Endothelial cell of umbilical vein (primary cell): Measurements from ENCODE around the gene TUBB1. TPM values are rescaled to one million over a fixed set of nuclear protein-coding genes. Genes with fewer than 3 reads are reported as not detected.

Experiments
- BruUV-seq: library from RNA; stranded (reverse); fragments of 400-500 nt; replicated peaks from 2 replicates; lab custom pipeline; 2021; lab: Mats Ljungman, UMichigan
- CTCF ChIA-PET: fragments of 300-600, 350-600 bp; sonication (Branson Sonifier 250); formaldehyde crosslinking; loops from one replicate; lab custom pipeline; 2021; ENCODE audit warnings: antibody characterized with exemption, inconsistent platforms; lab: Charles Lee
- POLR2A ChIA-PET: fragments of 300-600, 350-600 bp; sonication (Branson Sonifier 250); formaldehyde crosslinking; loops from one replicate; lab custom pipeline; 2021; ENCODE audit warnings: antibody characterized with exemption, inconsistent platforms; lab: Charles Lee
- DNase-seq: peaks from one replicate; pipeline ENCODE4 v3.0.0-alpha.2; 2011; ENCODE audit warnings: low read depth, low spot score
- FAIRE-seq: peaks from 2 replicates; lab custom pipeline; 2011; peaks lifted over from hg19 to GRCh38; lab: Jason Lieb, UNC
- H2AFZ ChIP-seq: 2 replicates; pipeline ENCODE4 v1.6.0; 2012; ENCODE audit warnings: low read depth, low read length, control low read depth, inconsistent platforms
- H3K27ac ChIP-seq: 2 replicates; pipeline ENCODE4 v1.5.1; 2011; ENCODE audit warnings: low read depth, mild to moderate bottlenecking, control low read depth, low read length, moderate library complexity; ENCODE audit not compliant: insufficient read depth
- H3K27me3 ChIP-seq, 2 experiments: 2 replicates each; pipeline versions ENCODE4 v1.6.0 to v1.6.1; 2011; ENCODE audit warnings: low read length in 2 of 2, mixed read lengths in 1 of 2; ENCODE audit not compliant: control insufficient read depth in 2 of 2, insufficient read depth in 2 of 2
- H3K36me3 ChIP-seq, 2 experiments: 2 replicates in 1 of 2; 3 replicates in 1 of 2; pipeline ENCODE4 v1.5.1; 2011; ENCODE audit warnings: low read length in 2 of 2, mild to moderate bottlenecking in 1 of 2, moderate library complexity in 1 of 2; ENCODE audit not compliant: control insufficient read depth in 2 of 2, insufficient read depth in 2 of 2; ENCODE audit errors: extremely low read depth in 1 of 2
- H3K4me1 ChIP-seq: 3 replicates; pipeline ENCODE4 v1.5.1; 2011; ENCODE audit warnings: mild to moderate bottlenecking, low read length; ENCODE audit not compliant: control insufficient read depth, insufficient read depth; ENCODE audit errors: extremely low read depth
- H3K4me2 ChIP-seq: 2 replicates; pipeline ENCODE4 v1.6.1; 2011; ENCODE audit warnings: low read length, control low read depth, mixed read lengths; ENCODE audit not compliant: insufficient read depth
- H3K4me3 ChIP-seq, 3 experiments: fragments of 200-600 bp in 1 of 3; sonication (generic), shearing (Covaris generic) in 1 of 3; replicated peaks in 1 of 3; 2 replicates each; pipeline ENCODE4 v1.5.1; 2011 to 2016; ENCODE audit warnings: control low read depth in 3 of 3, low read length in 3 of 3, mild to moderate bottlenecking in 2 of 3, inconsistent platforms in 1 of 3, low read depth in 1 of 3, moderate library complexity in 1 of 3; ENCODE audit not compliant: insufficient read depth in 1 of 3
- H3K79me2 ChIP-seq: 2 replicates; pipeline ENCODE4 v1.6.0; 2012; ENCODE audit warnings: low read length, inconsistent platforms; ENCODE audit not compliant: control insufficient read depth, insufficient read depth
- H3K9ac ChIP-seq: replicated peaks from 2 replicates; pipeline ENCODE3; 2011; ENCODE audit warnings: low read length, control low read depth; ENCODE audit not compliant: insufficient read depth; ENCODE audit errors: extremely low read depth
- H3K9me1 ChIP-seq: replicated peaks from 3 replicates; pipeline ENCODE4 v1.6.0; 2011; ENCODE audit warnings: mild to moderate bottlenecking, low read length; ENCODE audit not compliant: control insufficient read depth, insufficient read depth; ENCODE audit errors: extremely low read depth
- H3K9me3 ChIP-seq: replicated peaks from 2 replicates; pipeline ENCODE4 v1.5.1; 2012; ENCODE audit warnings: low read length, inconsistent platforms; ENCODE audit not compliant: control insufficient read depth, insufficient read depth
- H4K20me1 ChIP-seq: replicated peaks from 2 replicates; pipeline ENCODE3; 2011; ENCODE audit warnings: mild to moderate bottlenecking, low read length; ENCODE audit not compliant: control insufficient read depth, insufficient read depth; ENCODE audit errors: extremely low read depth
- EZH2 ChIP-seq: IDR thresholded peaks from 2 replicates; pipeline ENCODE4 v1.6.1; 2012; ENCODE audit warnings: borderline replicate concordance, low read depth, mild to moderate bottlenecking, moderate library complexity, low read length, inconsistent platforms; ENCODE audit not compliant: severe bottlenecking
- FOS ChIP-seq: IDR thresholded peaks from 2 replicates; pipeline ENCODE4 v1.6.1; 2011; ENCODE audit warnings: mild to moderate bottlenecking, low read length, moderate library complexity, borderline replicate concordance; ENCODE audit not compliant: insufficient read depth
- JUN ChIP-seq: IDR thresholded peaks from 2 replicates; pipeline ENCODE4 v1.6.1; 2011; ENCODE audit warnings: borderline replicate concordance, low read depth; ENCODE audit not compliant: insufficient read length, insufficient read depth
- MYC ChIP-seq: IDR thresholded peaks from one replicate; pipeline ENCODE4 v1.6.1; 2011; ENCODE audit warnings: mild to moderate bottlenecking, low read depth, low read length
- POLR2A ChIP-seq: IDR thresholded peaks from 2 replicates; pipeline ENCODE4 v1.6.1; 2012; ENCODE audit warnings: low read depth, mild to moderate bottlenecking, control low read depth, low read length
- POLR2AphosphoS5 ChIP-seq: IDR thresholded peaks from 2 replicates; pipeline ENCODE4 v1.6.1; 2012; ENCODE audit warnings: low read depth, mild to moderate bottlenecking, control low read depth, low read length, moderate library complexity; ENCODE audit not compliant: insufficient read depth
- dilution Hi-C: fragments of 300-500 bp; cut with MboI; formaldehyde crosslinking; loops from one replicate; pipeline ENCODE4 v1.15.0; 2019; ENCODE audit warnings: low sequenced_read_pairs; ENCODE audit not compliant: extremely low pct_ligation_motif_present
- intact Hi-C: fragments of 100-400 bp; cut with micrococcal nuclease; formaldehyde crosslinking; loops from one replicate; pipeline ENCODE4 v1.10.0; 2022
- polyA plus RNA-seq, 4 experiments: library from polyadenylated mRNA; depleted of rRNA in 3 of 4; stranded (reverse) in 3 of 4; unstranded in 1 of 4; fragments of >200 nt; gene quantifications; 2 replicates each; pipeline versions ENCODE4 v1.2.1 to v1.2.3, GENCODE V29; 2011 to 2012; ENCODE audit warnings: missing spikeins in 1 of 4
- total RNA-seq: library from RNA; stranded (reverse); gene quantifications from 2 replicates; pipeline ENCODE4 v1.2.3, GENCODE V29; 2021
- TF ChIP-seq, protein P1 (sequence below), 2 donors: IDR thresholded peaks; 1 replicate in 1 of 2; 2 replicates in 1 of 2; pipeline ENCODE4 v1.5.1; 2011; ENCODE audit warnings: low read length in 2 of 2, mild to moderate bottlenecking in 2 of 2, moderate library complexity in 2 of 2, control low read depth in 1 of 2, inconsistent platforms in 1 of 2, low read depth in 1 of 2; ENCODE audit not compliant: insufficient read depth in 1 of 2; ENCODE audit errors: extremely low read depth in 1 of 2
- TF ChIP-seq, protein P2 (sequence below): IDR thresholded peaks from 2 replicates; pipeline ENCODE4 v1.6.1; 2011; ENCODE audit not compliant: insufficient read depth, insufficient read length

Gene TUBB1
- total and polyA plus RNA-seq, 2 donors (not counting 3 experiments of a cell fraction or from before 2014, with no cell fraction given): 0.04 TPM; not detected in 1

DNA sequence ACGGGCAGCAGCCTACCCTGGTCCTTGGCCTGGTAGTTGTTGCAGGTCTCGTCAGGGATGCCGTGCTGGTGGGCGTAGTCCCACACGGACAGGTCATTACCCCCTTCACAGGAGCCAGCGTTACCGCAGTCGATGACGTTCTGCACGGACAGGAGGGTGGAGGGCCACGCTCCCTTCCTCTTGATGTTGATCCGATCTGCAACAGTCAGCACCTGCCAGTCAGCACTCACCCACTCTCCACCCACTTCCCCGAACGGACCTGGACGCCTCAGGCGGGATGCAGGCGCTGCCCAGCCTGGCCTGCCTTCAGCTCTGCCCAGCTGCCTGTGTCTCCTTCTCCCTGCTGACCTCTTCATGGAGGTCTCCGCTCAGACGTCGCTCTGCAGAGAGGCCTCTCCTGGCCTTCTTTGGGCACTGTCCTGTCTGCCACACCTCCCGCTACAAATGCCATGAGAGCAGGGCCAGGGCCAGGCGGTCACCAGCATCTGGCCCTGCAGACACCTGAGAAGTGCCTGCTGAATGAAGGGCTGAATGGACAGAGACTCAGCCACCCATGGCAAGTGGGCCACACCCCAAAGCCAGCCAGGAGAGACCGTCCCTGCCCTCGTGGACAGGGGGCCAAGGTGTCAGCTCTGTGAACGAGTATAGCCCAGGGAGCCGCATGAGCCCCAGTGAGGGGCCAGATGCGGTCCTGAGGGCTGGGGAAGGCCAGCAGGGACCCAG, 17.6 kb upstream of the TUBB1 start:
- peaks cover 20% of the 10 kb centered on the region for H3K4me1 ChIP-seq
- dilution Hi-C loops (no loop called here), intact Hi-C loops (no loop called here)
- H3K4me3 ChIP-seq: no peak overlapping the region
- no peak overlapping the region for H3K27ac ChIP-seq
- peaks cover 39% of the 10 kb centered on the region for H3K79me2 ChIP-seq
- H4K20me1 ChIP-seq: no peaks in the 10 kb centered on the region
- H3K27me3 ChIP-seq: no peaks in the 10 kb centered on the region
- peaks cover 3 to 38% of the 10 kb centered on the region in 2 experiments for H3K36me3 ChIP-seq
- no peak overlapping the region for H3K4me2 ChIP-seq
- FAIRE-seq (no peak), DNase-seq (no peak)
- TF ChIP-seq JUN: no peak
- no peak for TF ChIP-seq POLR2AphosphoS5
- TF ChIP-seq POLR2A: no peak
- TF ChIP-seq FOS: no peak
- no peak for TF ChIP-seq EZH2
- TF ChIP-seq MYC: no peak
- TF ChIP-seq, protein P1, sequence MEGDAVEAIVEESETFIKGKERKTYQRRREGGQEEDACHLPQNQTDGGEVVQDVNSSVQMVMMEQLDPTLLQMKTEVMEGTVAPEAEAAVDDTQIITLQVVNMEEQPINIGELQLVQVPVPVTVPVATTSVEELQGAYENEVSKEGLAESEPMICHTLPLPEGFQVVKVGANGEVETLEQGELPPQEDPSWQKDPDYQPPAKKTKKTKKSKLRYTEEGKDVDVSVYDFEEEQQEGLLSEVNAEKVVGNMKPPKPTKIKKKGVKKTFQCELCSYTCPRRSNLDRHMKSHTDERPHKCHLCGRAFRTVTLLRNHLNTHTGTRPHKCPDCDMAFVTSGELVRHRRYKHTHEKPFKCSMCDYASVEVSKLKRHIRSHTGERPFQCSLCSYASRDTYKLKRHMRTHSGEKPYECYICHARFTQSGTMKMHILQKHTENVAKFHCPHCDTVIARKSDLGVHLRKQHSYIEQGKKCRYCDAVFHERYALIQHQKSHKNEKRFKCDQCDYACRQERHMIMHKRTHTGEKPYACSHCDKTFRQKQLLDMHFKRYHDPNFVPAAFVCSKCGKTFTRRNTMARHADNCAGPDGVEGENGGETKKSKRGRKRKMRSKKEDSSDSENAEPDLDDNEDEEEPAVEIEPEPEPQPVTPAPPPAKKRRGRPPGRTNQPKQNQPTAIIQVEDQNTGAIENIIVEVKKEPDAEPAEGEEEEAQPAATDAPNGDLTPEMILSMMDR (IDR thresholded peaks at IDR 0.05; ENCODE audit: extremely low read depth in 1 of 2, insufficient read depth in 1 of 2, low read depth in 1 of 2, low read length in 2 of 2): no peak
- TF ChIP-seq, protein P2, sequence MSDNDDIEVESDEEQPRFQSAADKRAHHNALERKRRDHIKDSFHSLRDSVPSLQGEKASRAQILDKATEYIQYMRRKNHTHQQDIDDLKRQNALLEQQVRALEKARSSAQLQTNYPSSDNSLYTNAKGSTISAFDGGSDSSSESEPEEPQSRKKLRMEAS: no peak
- ChIA-PET CTCF (no interaction called here), POLR2A (no interaction called here)
- H3K9me1 ChIP-seq: no peaks in the 10 kb centered on the region
- no peak overlapping the region for H2AFZ ChIP-seq
- no peaks in the 10 kb centered on the region for H3K9me3 ChIP-seq
- no TSS peak for BruUV-seq
- H3K9ac ChIP-seq: no peak overlapping the region
